OCI-LY1 (cell line): Measurements from ENCODE around the gene FBXO34.

Source experiments
- EZH2 ChIP-seq: fragments of 200-600 bp; sonication (generic), shearing (Covaris generic); IDR thresholded peaks from 2 replicates; pipeline ENCODE4 v1.8.0; 2017; ENCODE audit warnings: borderline replicate concordance, mixed run types, mild to moderate bottlenecking, antibody characterized with exemption, low read length, moderate library complexity, mixed read lengths
- TF ChIP-seq, protein P1 (sequence below): fragments of 200-600 bp; sonication (generic), shearing (Covaris generic); IDR thresholded peaks from 2 replicates; pipeline ENCODE4 v1.5.1; 2017; ENCODE audit warnings: mild to moderate bottlenecking, antibody characterized with exemption, low read length, moderate library complexity, mixed read lengths

DNA sequence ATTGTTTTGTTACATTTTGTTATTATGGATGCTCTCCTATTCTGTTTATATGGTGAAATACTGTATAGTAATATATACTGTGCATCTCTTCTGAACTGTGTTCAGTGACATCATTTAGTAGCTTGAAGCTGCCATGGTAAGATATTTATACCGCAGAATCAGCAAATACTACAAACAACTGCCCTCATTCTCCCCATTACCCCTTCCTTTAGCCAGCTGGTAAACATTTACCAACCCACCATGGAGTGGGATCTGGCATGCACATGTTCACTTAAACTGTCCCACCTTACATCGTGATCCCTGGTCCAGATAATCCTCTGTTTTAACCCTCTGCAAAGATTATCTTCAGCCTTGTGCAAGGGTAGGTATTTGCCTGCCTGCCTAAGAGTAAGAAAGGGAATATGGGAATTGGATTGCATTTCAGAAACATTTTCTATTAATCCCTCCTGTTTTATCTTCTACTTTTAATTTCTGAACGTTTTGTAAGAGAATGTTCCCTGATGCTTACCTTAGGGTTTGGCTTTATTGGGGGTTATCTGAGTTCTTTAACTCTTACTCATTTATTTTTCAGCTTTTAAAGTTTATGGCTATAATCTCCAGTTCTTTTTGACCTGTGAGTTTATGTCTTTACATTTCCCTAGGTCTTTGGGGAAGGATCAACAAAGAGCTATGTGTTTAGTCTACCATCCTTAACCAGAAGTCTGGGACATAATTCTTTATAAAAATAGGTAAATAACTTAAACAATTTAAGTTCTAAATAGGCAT lies 46.5 kb downstream of the FBXO34 start:
- TF ChIP-seq, protein P1, sequence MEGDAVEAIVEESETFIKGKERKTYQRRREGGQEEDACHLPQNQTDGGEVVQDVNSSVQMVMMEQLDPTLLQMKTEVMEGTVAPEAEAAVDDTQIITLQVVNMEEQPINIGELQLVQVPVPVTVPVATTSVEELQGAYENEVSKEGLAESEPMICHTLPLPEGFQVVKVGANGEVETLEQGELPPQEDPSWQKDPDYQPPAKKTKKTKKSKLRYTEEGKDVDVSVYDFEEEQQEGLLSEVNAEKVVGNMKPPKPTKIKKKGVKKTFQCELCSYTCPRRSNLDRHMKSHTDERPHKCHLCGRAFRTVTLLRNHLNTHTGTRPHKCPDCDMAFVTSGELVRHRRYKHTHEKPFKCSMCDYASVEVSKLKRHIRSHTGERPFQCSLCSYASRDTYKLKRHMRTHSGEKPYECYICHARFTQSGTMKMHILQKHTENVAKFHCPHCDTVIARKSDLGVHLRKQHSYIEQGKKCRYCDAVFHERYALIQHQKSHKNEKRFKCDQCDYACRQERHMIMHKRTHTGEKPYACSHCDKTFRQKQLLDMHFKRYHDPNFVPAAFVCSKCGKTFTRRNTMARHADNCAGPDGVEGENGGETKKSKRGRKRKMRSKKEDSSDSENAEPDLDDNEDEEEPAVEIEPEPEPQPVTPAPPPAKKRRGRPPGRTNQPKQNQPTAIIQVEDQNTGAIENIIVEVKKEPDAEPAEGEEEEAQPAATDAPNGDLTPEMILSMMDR = no peak
- TF ChIP-seq EZH2 = no peak
